Adrenal gland (tissue), 5 donors: ENCODE measurements around the gene SETDB2.

ENCODE experiments used
- POLR2A ChIP-seq, 2 donors: fragments of 450-650 bp; IDR thresholded peaks; one replicate each; pipeline ENCODE4 v1.6.1; 2017; ENCODE audit warnings: antibody characterized with exemption in 2 of 2, mild to moderate bottlenecking in 2 of 2, moderate library complexity in 1 of 2
- TF ChIP-seq, protein P1 (sequence below), 6 experiments: fragments of 450-650 bp in 4 of 6; fragments of 200-600 bp in 2 of 6; sonication (generic) in 1 of 6; IDR thresholded peaks; 1 replicate in 5 of 6; 2 replicates in 1 of 6; pipeline versions ENCODE4 v1.5.1 to v1.8.0; 2016 to 2021; ENCODE audit warnings: antibody characterized with exemption in 6 of 6, mild to moderate bottlenecking in 2 of 6, moderate library complexity in 1 of 6
- donor health status: DM: no; HTN: no; CAD: no.

DNA sequence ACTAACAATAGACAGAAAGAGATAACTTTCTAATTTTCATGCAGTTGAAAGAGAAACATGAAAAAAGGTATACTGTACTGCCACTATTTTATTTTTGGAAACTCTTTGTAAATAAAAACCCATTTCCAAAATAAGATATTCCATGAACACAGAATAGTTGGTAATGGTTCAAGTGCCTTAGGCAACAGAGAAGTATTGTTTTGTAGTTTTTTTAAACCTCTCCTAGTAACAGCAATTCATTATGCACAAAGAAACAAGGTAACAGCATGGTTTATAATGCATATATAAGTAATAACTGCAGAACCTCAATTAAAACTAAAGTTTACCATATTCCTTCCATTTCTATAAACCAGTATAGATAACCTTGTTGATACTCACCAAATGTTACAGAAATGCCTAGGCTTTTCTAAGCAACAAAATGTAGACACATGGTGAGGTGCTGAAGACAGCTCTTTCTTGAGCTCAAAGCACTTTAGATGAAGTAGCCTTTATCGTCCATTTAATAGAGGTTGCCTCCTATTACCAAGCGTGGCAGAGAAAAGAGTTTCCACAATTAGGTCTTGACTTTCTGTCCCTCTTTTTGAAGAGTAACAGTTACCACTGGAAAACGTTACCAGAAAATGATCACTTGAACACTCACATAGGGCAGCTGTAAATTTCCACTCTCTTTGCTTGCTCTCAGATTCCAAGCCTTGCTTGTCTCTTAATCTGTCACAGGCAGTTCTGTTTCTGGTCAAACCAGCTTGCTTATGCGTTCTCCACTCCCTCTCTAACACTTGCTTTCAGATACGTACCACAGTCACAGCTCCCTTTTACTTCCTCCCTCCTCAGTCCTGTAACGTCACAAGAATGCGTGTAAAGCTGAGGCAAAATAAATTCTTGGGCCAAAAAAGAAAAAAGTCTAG, 43.1 kb upstream of the SETDB2 start:
- TF ChIP-seq, protein P1, sequence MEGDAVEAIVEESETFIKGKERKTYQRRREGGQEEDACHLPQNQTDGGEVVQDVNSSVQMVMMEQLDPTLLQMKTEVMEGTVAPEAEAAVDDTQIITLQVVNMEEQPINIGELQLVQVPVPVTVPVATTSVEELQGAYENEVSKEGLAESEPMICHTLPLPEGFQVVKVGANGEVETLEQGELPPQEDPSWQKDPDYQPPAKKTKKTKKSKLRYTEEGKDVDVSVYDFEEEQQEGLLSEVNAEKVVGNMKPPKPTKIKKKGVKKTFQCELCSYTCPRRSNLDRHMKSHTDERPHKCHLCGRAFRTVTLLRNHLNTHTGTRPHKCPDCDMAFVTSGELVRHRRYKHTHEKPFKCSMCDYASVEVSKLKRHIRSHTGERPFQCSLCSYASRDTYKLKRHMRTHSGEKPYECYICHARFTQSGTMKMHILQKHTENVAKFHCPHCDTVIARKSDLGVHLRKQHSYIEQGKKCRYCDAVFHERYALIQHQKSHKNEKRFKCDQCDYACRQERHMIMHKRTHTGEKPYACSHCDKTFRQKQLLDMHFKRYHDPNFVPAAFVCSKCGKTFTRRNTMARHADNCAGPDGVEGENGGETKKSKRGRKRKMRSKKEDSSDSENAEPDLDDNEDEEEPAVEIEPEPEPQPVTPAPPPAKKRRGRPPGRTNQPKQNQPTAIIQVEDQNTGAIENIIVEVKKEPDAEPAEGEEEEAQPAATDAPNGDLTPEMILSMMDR (IDR thresholded peaks at IDR 0.05): no peak
- peak in 1 of 2 donors; percentile 80 for TF ChIP-seq POLR2A (IDR thresholded peaks at IDR 0.05)
